Prostate gland (tissue), 2 donors: ENCODE results near the gene PTPRK.

Source experiments
- CTCF ChIP-seq, 4 experiments: fragments of 200-600 bp in 2 of 4; fragments of 450-650 bp in 2 of 4; sonication (generic) in 2 of 4; IDR thresholded peaks; 1 replicate in 3 of 4; 2 replicates in 1 of 4; pipeline ENCODE4 v1.5.1; 2016 to 2019; ENCODE audit warnings: antibody characterized with exemption in 4 of 4, mild to moderate bottlenecking in 2 of 4, moderate library complexity in 2 of 4
- POLR2A ChIP-seq: fragments of 450-650 bp; IDR thresholded peaks from one replicate; pipeline ENCODE4 v1.6.1; 2016; ENCODE audit warnings: antibody characterized with exemption, mild to moderate bottlenecking

DNA sequence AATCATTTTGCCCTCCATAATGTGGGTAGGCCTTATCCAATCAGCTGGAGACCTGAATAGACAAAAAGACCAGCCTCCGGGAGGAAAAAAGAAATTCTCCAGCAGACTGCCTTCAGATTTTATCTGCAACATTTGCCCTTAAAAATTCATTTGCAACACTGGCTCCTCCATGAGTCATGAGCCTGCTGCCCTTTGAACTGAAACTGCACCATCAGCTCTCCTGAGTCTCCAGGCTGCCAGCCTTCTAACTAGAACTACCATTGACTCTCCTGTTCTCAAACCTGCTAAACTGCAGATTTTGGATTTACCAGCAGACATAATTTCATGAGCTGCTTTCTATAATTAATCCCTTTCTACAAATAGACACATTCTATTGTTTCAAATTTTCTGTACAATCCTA lies 395.7 kb downstream of the PTPRK start:
- TF ChIP-seq CTCF (IDR thresholded peaks at IDR 0.05) (no peak), POLR2A (no peak)
